Stimulated activated naive CD8-positive, alpha-beta T cell treated with anti-CD3 and anti-CD28 coated beads, Interleukin-15, amount 100 ng/mL, for 72 hours (primary cell): Measurements from ENCODE around the gene CFP.
"Not testable (repeated sequence)": the region's sequence is repeated elsewhere in the genome, so short reads cannot be mapped to it uniquely, and the experiment has no call there.

Source experiments
- ATAC-seq: fragments of 150-1000 bp; cut with Tn5 transposase; 2 replicates; pipeline ENCODE4 v1.10.0; 2021; ENCODE audit warnings: mild to moderate bottlenecking, moderate library complexity
- DNase-seq, 2 donors: peaks; one replicate each; pipeline ENCODE4 v3.0.0; 2021 to 2022
- H3K27ac Mint-ChIP-seq, 2 donors: one replicate each; pipeline ENCODE4 v1.8.0; 2022; ENCODE audit warnings: mild to moderate bottlenecking in 2 of 2, mixed read lengths in 2 of 2, moderate library complexity in 2 of 2
- H3K27me3 Mint-ChIP-seq: one replicate; pipeline ENCODE4 v1.8.0; 2022; ENCODE audit warnings: mixed read lengths
- H3K4me1 Mint-ChIP-seq: one replicate; pipeline ENCODE4 v1.8.0; 2022; ENCODE audit warnings: mild to moderate bottlenecking, mixed read lengths
- H3K4me3 Mint-ChIP-seq, 2 donors: one replicate each; pipeline ENCODE4 v1.8.0; 2022; ENCODE audit warnings: mild to moderate bottlenecking in 2 of 2, mixed read lengths in 2 of 2, moderate library complexity in 1 of 2
- H3K9me3 Mint-ChIP-seq, 2 donors: one replicate each; pipeline ENCODE4 v1.8.0; 2022; ENCODE audit warnings: mixed read lengths in 2 of 2

CFP gene

DNA sequence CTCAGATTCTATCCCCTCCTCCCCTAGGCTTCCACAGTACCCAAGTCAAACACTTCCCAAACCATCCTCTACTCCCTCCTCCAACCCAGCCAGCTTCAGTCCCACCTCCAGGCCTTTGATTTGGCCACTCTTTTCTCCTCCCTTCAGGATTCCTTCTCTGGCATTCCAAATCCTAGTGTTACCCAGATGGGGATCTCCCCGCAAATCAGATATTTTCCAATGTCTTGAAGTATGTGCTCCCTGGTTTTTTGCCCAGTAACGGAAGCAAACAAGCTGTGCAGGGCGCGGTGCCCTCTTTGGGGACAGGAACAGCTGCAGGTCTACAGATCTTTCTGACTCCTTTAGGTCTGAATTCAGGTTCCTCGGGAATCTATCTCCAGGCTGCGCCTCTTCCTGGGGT is 7.9 kb downstream of the CFP start:
- Mint-ChIP-seq H3K9me3 (no peaks in the 10 kb centered on the region), H3K4me3 (no peak overlapping the region), H3K27ac (no peak overlapping the region), H3K4me1 (peaks cover 19% of the 10 kb centered on the region), H3K27me3 (peaks cover 17% of the 10 kb centered on the region)
- no peak for ATAC-seq
- DNase-seq: no peak

DNA sequence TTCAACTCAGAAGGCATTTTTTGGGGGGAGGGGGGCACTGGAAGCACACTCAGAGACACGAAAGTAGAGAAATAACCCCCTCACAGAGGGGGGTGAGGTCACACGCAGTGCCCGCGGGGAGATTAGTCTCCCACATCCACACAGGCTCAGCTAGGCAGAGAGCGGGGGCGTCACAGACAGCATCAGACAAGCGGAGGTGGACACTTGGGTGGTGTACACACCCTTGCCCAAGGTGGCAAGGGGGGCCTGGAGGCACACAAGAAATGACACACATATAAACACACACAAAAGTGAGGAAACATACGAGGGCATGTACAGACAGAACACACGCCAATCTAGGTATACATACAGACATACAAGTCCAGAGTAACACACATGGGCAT is 9.4 kb downstream of the CFP start:
- peak overlapping the region; percentile 32 to 53 for H3K4me3 Mint-ChIP-seq
- peak overlapping the region in 1 of 2 donors; percentile 81 for H3K27ac Mint-ChIP-seq
- H3K4me1 Mint-ChIP-seq: peaks cover 19% of the 10 kb centered on the region
- no peaks in the 10 kb centered on the region for H3K9me3 Mint-ChIP-seq
- DNase-seq: no peak
- peaks cover 17% of the 10 kb centered on the region for H3K27me3 Mint-ChIP-seq
- no peak for ATAC-seq

DNA sequence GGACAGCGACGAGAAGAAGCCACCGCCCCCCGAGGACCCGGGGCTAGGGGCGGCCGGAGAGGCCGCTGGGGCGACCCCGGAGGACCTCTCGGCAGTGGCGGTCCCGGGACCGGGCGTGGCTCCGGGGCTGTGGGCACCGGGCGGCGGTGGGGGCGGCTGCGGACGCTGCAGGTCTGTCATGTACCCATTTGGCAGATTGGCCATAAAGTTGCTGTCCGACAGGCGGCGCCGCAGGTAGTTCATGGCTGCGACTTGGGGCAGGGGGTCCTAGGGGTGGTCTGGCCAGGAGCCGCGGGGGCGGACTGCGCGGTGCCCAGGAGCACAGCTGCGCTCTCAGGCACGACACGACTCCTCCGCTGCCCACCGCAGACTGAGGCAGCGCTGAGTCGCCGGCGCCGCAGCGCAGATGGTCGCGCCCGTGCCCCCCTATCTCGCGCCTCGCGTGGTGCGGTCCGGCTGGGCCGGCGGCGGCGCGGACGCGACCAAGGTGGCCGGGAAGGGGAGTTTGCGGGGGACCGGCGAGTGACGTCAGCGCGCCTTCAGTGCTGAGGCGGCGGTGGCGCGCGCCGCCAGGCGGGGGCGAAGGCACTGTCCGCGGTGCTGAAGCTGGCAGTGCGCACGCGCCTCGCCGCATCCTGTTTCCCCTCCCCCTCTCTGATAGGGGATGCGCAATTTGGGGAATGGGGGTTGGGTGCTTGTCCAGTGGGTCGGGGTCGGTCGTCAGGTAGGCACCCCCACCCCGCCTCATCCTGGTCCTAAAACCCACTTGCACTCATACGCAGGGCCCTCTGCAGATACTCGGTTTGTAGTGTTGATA is 10.0 kb downstream of the CFP start, which contains the start of gene SYN1:
Gene SYN1, minus strand, starts transcription at position 372 of the 817 bp plus-strand sequence. Its CDS starts 129 bp downstream, at position 243.
- H3K27ac Mint-ChIP-seq: peak within 1 kb of the TSS in 1 of 2 donors; percentile 81
- H3K4me1 Mint-ChIP-seq: peaks cover 19% of the 10 kb centered on the region
- H3K4me3 Mint-ChIP-seq: peak within 1 kb of the TSS; percentile 53 to 66
- DNase-seq (peak; percentile 85), ATAC-seq (peak; percentile 82)
- peaks cover 17% of the 10 kb centered on the region for H3K27me3 Mint-ChIP-seq
- H3K9me3 Mint-ChIP-seq: no peaks in the 10 kb centered on the region

DNA sequence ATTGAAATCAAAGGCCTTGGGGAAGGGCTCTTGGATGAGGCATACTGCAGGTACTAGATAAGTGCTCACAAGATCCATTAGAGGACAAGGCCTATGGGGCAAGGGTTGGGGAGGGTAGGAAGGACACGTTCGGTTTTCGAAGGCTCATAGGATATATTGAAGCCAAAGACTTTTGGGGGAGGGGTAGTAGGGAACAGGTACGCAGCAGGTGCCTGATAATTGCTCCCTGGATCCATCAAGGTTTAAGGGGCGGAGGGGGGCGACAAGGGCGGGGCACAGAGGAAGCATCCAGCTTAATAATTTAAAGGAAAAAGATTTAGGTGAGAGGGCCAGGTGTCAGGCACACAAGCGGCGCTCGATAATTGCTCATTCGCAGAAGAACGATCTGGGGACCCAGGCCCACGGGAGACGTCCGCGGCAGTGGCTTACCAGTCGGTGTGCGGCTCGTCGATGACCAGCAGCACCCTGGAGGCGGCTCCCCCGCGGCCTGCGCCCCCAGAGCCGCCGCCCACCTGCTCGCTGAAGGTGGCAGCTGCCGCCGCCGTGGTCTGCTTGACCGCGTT is 10.7 kb downstream of the CFP start:
- Mint-ChIP-seq H3K9me3 (no peaks in the 10 kb centered on the region), H3K4me3 (peak overlapping the region; percentile 47 to 66), H3K27me3 (peaks cover 17% of the 10 kb centered on the region), H3K27ac (no peak overlapping the region), H3K4me1 (peaks cover 16% of the 10 kb centered on the region)
- DNase-seq (no peak), ATAC-seq (no peak)

DNA sequence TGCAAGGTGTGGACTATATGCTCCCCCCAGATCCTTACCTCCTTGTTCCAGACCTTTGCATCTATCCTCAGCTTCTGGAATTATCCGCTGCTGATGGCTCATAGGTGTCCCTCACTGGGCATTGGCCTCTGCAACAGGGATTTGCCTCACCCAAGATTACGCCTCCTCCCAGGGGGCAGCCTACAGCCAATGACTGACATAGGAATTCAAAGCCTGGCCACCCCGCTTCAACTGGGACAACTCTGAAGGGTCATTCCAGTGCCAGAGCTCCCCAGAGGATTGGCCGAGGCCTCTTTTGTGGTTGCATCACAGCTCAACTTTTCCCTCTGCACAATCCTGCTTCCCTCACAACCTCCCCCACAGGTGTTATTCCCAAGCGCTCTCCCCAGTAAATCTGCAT is 15.1 kb downstream of the CFP start:
- ATAC-seq (no peak), DNase-seq (no peak)
- Mint-ChIP-seq H3K27me3 (peaks cover 17% of the 10 kb centered on the region), H3K27ac (no peak overlapping the region), H3K9me3 (no peaks in the 10 kb centered on the region), H3K4me1 (no peaks in the 10 kb centered on the region), H3K4me3 (no peak overlapping the region)

DNA sequence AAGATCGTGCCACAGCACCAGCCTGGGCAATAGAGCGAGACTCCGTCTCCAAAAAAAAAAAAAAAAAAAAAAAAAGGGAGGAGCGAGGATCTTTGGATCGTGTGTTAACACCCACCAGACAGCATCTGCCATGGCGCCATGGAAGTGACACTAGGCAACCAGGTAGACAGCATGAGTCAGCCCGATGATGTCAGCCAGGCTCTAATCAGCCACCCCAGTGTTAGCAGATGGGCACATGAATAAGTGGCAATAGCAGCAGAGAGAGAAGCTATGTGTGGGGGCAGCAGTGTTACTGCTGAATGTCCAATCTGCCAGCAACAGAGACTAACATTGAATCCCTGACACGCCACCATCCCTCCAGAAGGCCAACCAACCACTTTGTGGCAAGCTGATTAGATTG is 16.6 kb downstream of the CFP start:
- H3K4me3 Mint-ChIP-seq: no peak overlapping the region
- H3K27ac Mint-ChIP-seq: no peak overlapping the region
- DNase-seq (no peak), ATAC-seq (no peak)
- peaks cover 5% of the 10 kb centered on the region for H3K4me1 Mint-ChIP-seq
- H3K9me3 Mint-ChIP-seq: no peaks in the 10 kb centered on the region
- H3K27me3 Mint-ChIP-seq: peaks cover 7% of the 10 kb centered on the region

DNA sequence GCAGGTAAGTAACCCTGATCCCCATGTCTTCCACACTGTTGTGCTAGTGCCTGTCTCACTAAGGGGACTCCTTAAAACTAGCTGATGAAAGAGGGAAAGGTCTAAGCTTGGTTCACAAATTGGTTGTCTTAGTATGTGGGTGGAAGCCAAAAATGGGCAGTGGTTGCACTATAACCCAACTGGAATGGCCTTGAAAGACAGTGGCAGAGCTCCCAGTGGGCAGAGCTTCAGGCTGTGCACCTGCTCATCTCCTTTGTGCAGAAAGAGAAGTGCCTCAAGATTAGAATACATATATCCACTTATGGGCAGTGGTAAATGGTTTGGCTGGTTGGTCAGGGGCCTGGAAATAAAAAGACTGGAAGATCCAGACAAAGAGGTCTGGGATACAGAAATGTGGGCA is 17.3 kb downstream of the CFP start:
- DNase-seq: no peak
- Mint-ChIP-seq H3K4me1 (peaks cover 9% of the 10 kb centered on the region), H3K27me3 (peaks cover under 1% of the 10 kb centered on the region), H3K9me3 (no peaks in the 10 kb centered on the region), H3K27ac (no peak overlapping the region), H3K4me3 (no peak overlapping the region)
- no peak for ATAC-seq

DNA sequence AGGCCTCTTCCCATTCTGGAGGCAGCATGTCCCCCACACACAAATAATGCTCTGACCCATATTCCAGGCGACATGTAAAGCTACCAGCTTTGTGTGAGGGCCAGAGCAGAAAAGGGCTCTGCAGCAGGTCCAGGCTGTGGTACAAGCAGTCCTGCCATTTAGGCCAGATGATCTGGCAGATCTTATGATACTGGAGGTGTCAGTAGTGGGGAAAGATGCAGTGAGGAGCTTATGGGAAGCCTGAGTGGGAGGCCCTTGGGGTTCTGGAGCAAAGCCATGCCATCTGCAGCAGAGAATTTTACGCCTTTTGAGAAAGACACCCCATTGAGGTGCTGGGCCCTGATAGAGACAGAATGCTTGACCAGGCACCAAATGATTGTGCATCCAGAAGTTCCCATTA is 17.8 kb downstream of the CFP start:
- Mint-ChIP-seq H3K27ac (no peak overlapping the region), H3K9me3 (no peaks in the 10 kb centered on the region), H3K4me1 (peaks cover 9% of the 10 kb centered on the region), H3K4me3 (no peak overlapping the region), H3K27me3 (no peaks in the 10 kb centered on the region)
- DNase-seq (no peak), ATAC-seq (no peak)

DNA sequence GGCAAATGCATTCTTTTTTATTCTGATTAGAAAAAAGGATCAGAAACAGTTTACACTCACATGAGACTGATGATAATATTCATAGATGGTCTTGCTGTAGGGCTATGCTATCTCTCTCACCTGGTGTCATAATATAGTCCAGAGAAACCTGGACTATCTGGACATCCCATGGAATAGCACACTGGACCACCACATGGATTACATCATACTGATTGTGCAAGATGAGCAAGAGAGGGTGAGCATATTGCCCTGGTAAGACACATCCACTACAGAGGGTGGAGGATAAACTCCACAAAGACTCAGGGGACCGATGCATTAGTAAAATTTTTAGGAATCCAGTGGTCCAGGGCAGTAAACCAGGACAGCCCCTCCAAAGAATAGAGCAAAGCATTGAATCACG is 18.2 kb downstream of the CFP start:
- H3K27ac Mint-ChIP-seq: no peak overlapping the region
- H3K4me3 Mint-ChIP-seq: no peak overlapping the region
- H3K27me3 Mint-ChIP-seq: no peaks in the 10 kb centered on the region
- no peaks in the 10 kb centered on the region for H3K9me3 Mint-ChIP-seq
- DNase-seq: no peak
- H3K4me1 Mint-ChIP-seq: peaks cover 9% of the 10 kb centered on the region
- no peak for ATAC-seq

DNA sequence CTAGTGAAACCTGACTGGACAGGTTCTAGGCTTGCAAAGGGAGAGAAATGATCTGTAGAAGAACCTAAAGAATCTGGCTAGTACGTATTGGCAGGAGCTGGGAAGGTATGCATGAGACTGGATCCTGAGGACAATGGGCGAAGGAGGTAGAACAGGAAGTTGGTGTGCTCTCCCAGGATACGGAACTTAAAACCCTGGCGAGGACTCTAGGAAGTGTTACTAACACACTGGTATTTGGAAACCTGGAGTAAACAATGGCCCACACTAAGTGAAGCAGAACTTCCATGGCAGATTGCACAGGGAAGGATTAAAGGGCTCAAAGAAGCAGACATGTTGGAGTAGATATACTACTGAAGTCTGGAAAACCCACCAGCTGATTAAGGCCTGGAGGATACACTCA is 19.2 kb downstream of the CFP start:
- DNase-seq: no peak
- ATAC-seq: no peak
- Mint-ChIP-seq H3K4me3 (no peak overlapping the region), H3K27me3 (no peaks in the 10 kb centered on the region), H3K9me3 (no peaks in the 10 kb centered on the region), H3K27ac (no peak overlapping the region), H3K4me1 (peaks cover 9% of the 10 kb centered on the region)

DNA sequence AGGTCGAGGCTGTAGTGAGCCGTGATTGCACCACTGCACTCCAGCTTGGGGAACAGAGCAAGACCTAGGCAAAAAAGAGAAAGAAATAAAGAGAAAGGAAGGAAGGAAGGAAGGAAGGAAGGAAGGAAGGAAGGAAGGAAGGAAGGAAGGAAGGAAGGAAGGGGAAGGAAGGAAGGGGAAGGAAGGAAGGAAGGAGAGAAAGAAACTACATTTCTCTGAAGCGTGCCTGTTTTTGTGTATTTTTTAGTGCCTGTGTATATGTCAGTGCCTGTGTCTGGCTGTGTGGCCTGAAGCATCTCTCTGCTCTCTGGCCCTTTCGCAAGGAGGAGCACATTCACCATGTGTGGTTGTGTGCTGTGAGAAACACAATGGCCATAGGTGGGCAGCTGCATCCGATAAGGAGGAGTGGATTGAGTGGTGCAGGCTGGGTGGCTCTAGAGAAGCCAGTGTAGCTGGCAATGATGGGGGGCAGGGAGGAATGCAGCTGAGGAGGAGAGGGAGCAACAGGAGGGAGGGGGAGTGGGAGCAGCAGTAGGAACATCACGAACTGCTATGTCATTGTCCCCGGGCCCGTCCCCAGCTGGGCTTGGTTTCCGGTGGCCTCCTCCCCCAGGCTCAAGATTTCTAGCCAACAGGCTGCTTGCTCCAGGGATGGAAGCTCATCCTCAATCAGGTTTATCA is 21.5 kb downstream of the CFP start:
- peak overlapping the region in 1 of 2 donors; percentile 57 for H3K27ac Mint-ChIP-seq
- peak overlapping the region in 1 of 2 donors; percentile 4 for H3K4me3 Mint-ChIP-seq
- ATAC-seq (no peak), DNase-seq (no peak)
- H3K9me3 Mint-ChIP-seq: no peaks in the 10 kb centered on the region
- no peaks in the 10 kb centered on the region for H3K27me3 Mint-ChIP-seq
- H3K4me1 Mint-ChIP-seq: peaks cover 9% of the 10 kb centered on the region

DNA sequence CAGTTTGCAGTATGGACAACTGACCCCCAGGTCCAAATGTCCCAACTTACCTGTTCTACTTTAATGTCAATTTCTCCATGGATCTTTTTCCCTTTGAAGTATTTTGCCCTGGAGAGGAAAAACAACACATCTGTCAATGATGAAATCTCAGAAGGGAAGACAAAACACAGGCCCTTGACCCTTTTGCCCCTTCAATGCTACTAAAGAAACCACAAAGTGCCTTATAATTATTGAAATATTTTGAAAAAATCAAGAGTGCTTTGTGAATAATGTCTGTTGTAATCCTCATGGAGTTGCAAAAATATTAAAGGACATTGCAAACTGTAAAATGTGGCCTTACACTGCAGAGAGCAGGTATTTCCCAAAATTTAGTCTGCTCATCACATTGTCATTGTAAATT is 22.6 kb downstream of the CFP start:
- H3K27me3 Mint-ChIP-seq: no peaks in the 10 kb centered on the region
- ATAC-seq (no peak), DNase-seq (no peak)
- H3K4me3 Mint-ChIP-seq: no peak overlapping the region
- peaks cover 9% of the 10 kb centered on the region for H3K4me1 Mint-ChIP-seq
- no peak overlapping the region for H3K27ac Mint-ChIP-seq
- no peaks in the 10 kb centered on the region for H3K9me3 Mint-ChIP-seq

DNA sequence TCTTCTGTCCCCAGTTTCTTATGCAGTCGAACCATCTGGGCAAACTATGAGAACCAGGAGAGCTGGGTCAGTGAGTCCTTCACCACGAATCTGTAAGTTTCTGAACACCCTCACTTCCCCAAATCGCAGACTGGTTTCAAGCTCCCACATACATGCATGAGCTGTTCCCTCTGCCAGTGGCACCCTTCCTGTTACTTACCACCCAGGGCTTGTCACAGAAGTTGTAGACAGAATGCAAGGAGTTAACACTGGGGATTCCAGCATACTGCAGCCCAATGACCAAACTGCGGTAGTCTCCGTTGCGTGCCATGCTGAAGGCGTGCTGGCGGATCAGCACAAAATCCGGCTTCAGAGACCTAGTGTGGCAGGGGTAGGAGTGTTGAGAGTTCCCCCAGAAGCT is 24.7 kb downstream of the CFP start:
- H3K27ac Mint-ChIP-seq: no peak overlapping the region
- H3K9me3 Mint-ChIP-seq: no peaks in the 10 kb centered on the region
- no peaks in the 10 kb centered on the region for H3K27me3 Mint-ChIP-seq
- H3K4me1 Mint-ChIP-seq: peaks cover 9% of the 10 kb centered on the region
- ATAC-seq (no peak), DNase-seq (no peak)
- no peak overlapping the region for H3K4me3 Mint-ChIP-seq

DNA sequence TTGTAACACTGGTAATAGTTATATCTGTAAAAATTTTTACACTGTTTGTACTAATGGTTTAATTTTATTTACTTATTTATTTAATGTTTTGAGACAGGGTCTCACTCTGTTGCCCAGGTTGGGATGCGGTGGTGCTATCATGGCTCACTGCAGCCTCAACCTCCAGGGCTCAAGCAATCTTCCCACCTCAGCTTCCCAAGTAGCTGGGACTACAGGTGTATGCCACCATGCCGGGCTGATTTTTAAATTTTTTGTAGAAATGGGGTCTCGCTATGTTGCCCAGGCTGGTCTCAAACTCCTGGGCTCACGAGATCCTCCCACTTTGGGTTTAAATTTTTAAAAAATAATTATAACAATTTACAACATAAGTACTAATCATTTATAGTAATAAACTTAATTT is 26.6 kb downstream of the CFP start:
- H3K27ac Mint-ChIP-seq, H3K4me3 Mint-ChIP-seq, H3K4me1 Mint-ChIP-seq, H3K9me3 Mint-ChIP-seq, DNase-seq, H3K27me3 Mint-ChIP-seq, ATAC-seq: not testable (repeated sequence)

DNA sequence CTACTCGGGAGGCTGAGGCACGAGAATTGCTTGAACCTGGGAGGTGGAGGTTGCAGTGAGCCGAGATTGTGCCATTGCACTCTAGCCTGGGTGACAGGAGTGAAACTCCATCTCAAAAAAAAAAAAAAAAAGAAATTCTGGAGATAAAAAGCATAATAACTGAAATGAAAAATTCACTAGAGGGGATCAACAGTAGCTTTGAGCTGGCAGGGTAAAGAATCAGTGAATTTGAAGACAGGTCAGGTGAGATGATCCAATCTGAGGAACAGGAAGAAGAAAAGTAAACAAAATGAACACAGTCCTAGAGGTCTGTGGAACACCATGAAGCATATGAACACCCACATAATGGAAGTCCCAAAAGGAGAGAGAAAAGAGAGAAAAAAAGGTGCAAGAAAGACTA is 32.5 kb downstream of the CFP start:
- Mint-ChIP-seq H3K9me3 (peaks cover 5 to 7% of the 10 kb centered on the region in 2 donors), H3K27ac (no peak overlapping the region), H3K4me1 (no peaks in the 10 kb centered on the region), H3K27me3 (no peaks in the 10 kb centered on the region), H3K4me3 (no peak overlapping the region)
- DNase-seq (no peak), ATAC-seq (no peak)

DNA sequence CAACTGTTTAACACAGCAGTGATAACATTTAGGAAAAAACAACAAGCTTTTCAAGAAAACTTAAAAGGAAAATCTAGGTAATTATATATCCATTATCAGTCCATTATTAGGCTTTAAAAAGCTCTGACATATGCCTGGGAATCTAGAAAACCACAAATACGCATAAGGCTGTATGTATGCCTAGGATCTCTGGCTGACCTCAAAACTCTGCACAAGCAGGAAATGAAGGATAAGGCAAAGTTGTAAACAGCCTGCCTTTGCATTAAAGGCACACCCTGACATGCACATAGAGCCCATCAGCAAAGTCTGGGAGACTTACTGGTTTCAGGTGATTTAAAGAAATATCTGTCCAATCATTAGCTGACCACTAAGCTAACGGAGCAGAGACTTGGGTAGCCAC is 33.5 kb downstream of the CFP start:
- DNase-seq: no peak
- Mint-ChIP-seq H3K27ac (peak overlapping the region in 1 of 2 donors; percentile 74), H3K9me3 (peaks cover 5 to 7% of the 10 kb centered on the region in 2 donors), H3K4me3 (no peak overlapping the region), H3K4me1 (no peaks in the 10 kb centered on the region), H3K27me3 (no peaks in the 10 kb centered on the region)
- no peak for ATAC-seq
